ENCODE measurements around the gene DLX1. TPM values are rescaled to one million over a fixed set of nuclear protein-coding genes. Genes with fewer than 3 reads are reported as not detected.

DLX1 gene
- total and polyA plus RNA-seq, 3 donors from 2014 or later = 0.21 TPM; not detected in 2

DNA sequence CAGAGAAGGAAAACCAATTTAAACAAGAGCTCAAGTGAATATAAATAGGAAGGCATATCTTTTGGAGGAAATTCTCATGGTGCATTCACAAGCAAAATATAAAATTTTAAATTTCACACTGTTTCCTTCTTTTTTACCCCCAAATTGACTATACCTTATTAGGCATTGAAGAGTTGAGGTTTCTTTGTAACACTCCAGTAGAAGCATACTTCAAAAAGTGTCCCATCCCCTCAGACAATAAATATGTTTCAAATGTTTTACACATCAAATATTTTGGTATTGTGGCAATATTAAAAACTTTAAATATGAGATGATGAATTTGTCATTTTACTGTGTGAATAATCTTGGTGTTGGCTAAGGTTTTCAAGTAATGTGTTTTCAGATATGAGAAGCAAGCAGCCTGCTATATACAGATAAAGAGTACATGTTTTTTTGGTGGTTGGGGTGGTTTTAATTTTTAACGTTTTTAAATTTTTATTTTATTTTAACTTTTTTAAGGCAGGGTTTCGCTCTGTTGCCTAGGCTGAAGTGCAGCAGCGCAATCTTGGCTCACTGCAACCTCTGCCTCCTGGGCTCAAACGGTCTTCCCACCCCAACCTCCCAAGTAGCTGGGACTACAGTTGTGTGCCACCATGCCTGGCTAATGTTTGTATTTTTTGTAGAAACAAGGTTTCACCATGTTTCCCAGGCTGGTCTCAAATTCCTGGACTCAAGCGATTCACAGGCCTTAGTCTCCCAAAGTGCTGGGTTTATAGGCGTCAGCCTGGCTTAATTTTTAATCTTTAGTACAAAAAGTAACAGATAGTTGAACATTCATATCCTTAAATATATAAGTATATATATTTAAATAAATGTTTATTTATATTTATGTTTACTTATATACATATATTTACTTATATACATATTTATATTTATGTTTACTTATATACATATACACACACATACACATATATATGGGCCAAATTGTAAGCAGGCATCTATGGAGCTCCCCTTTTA, 36.5 kb upstream of the DLX1 start:
- Histone ChIP-seq H3K27me3 (no peaks in the 10 kb centered on the region), H3K9me3 (no peaks in the 10 kb centered on the region), H3K4me3 (no peak overlapping the region), H3K27ac (no peak overlapping the region), H3K36me3 (ENCODE audit: low read depth, missing control alignments) (no peaks in the 10 kb centered on the region), H3K4me1 (no peaks in the 10 kb centered on the region)
- no peak for TF ChIP-seq POLR2A (IDR thresholded peaks at IDR 0.05)
- TF ChIP-seq, protein P1, sequence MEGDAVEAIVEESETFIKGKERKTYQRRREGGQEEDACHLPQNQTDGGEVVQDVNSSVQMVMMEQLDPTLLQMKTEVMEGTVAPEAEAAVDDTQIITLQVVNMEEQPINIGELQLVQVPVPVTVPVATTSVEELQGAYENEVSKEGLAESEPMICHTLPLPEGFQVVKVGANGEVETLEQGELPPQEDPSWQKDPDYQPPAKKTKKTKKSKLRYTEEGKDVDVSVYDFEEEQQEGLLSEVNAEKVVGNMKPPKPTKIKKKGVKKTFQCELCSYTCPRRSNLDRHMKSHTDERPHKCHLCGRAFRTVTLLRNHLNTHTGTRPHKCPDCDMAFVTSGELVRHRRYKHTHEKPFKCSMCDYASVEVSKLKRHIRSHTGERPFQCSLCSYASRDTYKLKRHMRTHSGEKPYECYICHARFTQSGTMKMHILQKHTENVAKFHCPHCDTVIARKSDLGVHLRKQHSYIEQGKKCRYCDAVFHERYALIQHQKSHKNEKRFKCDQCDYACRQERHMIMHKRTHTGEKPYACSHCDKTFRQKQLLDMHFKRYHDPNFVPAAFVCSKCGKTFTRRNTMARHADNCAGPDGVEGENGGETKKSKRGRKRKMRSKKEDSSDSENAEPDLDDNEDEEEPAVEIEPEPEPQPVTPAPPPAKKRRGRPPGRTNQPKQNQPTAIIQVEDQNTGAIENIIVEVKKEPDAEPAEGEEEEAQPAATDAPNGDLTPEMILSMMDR (IDR thresholded peaks at IDR 0.05) = no peak
- intact Hi-C loops (cut with DNase I; ENCODE audit: low total_unique reads) = no loop called here
- WGBS, 2 donors = 86 to 91% methylated on average over 6 of the region's 6 CpGs
- DNase-seq = no peak

DNA sequence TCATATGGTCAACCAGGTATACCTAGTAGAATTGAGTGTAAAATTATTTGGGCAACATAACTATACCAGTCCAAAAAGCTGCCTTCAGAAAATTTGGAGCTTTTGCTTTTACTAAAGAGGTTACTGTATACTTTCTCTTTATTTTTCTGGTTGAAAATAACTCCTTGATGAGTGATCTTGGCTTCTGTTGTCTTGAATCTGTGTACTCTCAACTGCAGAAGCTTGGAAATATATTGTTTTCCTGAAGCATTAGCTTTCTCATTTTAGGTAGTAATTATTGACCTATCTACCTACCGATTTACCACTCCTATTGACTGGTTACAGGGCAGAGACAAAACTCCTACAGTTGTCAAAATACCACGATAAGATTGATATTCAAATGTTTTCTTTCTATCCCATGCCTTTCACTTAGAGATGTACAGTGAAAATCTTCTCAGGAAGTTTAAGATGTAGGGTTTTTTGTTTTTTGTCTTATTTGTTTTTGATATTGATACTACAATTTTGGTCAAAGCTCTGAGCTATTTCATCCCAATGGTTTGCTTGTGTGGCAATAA, 35.7 kb upstream of the DLX1 start:
- Histone ChIP-seq H3K27ac (no peak overlapping the region), H3K27me3 (no peaks in the 10 kb centered on the region), H3K9me3 (no peaks in the 10 kb centered on the region), H3K4me1 (no peaks in the 10 kb centered on the region), H3K4me3 (no peak overlapping the region), H3K36me3 (ENCODE audit: low read depth, missing control alignments) (no peaks in the 10 kb centered on the region)
- DNase-seq = no peak
- intact Hi-C loops (cut with DNase I; ENCODE audit: low total_unique reads) = no loop called here
- 89 to 90% methylated on average over 2 of the region's 2 CpGs for WGBS, 2 donors
- no peak for TF ChIP-seq POLR2A (IDR thresholded peaks at IDR 0.05)
- TF ChIP-seq, protein P1 (IDR thresholded peaks at IDR 0.05) = no peak

DNA sequence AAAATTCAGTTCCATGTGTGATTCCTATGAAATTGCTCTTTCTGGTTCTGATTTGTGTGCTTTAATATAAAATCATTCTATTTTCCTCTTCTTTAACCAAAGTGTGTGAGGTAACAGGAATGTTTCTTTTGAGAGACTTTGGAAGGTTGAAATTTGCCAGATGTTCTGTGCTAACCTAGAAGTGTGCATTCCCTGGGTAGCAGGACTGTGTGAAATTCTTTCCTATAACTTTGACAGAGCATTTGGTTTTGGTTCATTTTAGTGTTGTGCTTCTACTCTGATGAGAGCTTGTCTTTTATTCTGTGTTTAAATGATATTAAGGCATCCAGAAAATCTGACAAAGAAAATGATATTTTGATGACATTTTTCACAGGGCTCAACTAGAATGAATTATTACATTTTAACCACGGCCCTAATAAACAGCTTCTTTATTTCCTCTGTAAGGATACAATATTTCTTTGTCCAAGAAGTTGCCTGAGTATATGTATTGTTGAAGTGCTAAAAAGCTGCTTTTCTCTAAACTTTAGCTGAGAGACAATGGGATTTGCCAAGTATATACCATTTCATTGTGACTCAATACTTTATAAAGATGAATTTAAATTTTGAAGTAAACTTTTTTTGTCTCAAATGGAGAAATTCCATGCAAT, 34.7 kb upstream of the DLX1 start:
- no peak for TF ChIP-seq POLR2A (IDR thresholded peaks at IDR 0.05)
- TF ChIP-seq, protein P1 (IDR thresholded peaks at IDR 0.05) = no peak
- no peak overlapping the region for H3K4me3 ChIP-seq
- no peak overlapping the region for H3K27ac ChIP-seq
- H3K36me3 ChIP-seq (ENCODE audit: low read depth, missing control alignments) = no peaks in the 10 kb centered on the region
- WGBS, 2 donors = 59 to 71% methylated on average over 1 of the region's 1 CpG
- intact Hi-C loops (cut with DNase I; ENCODE audit: low total_unique reads) = no loop called here
- no peaks in the 10 kb centered on the region for H3K9me3 ChIP-seq
- H3K27me3 ChIP-seq = no peaks in the 10 kb centered on the region
- no peaks in the 10 kb centered on the region for H3K4me1 ChIP-seq
- DNase-seq = no peak

DNA sequence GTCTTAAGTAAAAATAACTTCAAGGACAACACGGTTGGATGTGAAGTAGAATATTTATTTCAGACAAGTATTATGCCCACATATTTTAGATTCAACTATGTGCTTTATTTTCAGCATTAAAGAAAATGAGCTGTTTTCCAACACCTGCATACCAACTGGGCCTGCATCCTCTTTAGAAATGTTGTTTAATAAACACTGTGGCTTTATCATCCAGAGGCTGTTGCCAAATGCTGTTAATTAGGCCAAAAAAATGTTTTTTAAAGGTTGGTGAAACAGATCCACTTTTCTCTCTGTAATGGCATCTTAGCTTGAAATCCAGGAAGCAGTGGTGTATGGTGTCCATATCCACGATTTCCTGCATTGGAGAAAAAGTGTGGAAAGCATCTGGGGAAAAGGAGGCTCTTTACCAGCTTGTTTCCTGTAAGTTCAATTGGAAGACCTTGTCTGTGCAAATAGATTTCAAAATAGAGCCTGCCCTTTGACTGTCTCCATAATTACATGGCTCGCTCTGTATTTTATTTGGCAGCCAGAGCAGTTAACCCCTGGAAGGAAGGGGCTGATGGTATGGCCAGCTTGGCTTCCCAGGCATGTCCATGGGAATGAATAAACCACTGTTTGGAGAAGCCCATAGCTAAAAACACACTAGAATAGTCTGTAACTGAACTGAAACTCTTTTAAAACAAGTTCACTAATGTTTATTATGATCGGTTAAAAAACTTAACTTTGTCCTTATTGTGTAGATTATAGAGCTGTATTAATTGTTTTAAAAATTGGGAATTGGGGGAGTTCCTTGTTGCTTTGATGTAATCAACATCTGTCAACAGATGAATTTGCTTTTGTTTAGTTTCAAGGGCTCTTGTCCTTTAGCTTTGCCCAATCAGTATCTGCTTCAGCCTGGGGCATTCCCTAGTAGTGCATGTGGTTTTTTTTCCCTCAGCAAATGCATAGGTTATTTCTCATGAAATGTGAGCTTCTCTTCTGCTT, 33.0 kb upstream of the DLX1 start:
- no peaks in the 10 kb centered on the region for H3K36me3 ChIP-seq (ENCODE audit: low read depth, missing control alignments)
- intact Hi-C loops (cut with DNase I; ENCODE audit: low total_unique reads) = no loop called here
- H3K27me3 ChIP-seq = no peaks in the 10 kb centered on the region
- no peak for TF ChIP-seq POLR2A (IDR thresholded peaks at IDR 0.05)
- TF ChIP-seq, protein P1 (IDR thresholded peaks at IDR 0.05) = no peak
- WGBS, 2 donors = 47 to 56% methylated on average over 4 of the region's 4 CpGs
- DNase-seq = no peak
- H3K9me3 ChIP-seq = no peaks in the 10 kb centered on the region
- H3K4me1 ChIP-seq = no peaks in the 10 kb centered on the region
- no peak overlapping the region for H3K4me3 ChIP-seq
- H3K27ac ChIP-seq = no peak overlapping the region

Measured in testis (tissue), 3 donors.